ENCODE data around the gene FGF19.

FGF19 gene

DNA sequence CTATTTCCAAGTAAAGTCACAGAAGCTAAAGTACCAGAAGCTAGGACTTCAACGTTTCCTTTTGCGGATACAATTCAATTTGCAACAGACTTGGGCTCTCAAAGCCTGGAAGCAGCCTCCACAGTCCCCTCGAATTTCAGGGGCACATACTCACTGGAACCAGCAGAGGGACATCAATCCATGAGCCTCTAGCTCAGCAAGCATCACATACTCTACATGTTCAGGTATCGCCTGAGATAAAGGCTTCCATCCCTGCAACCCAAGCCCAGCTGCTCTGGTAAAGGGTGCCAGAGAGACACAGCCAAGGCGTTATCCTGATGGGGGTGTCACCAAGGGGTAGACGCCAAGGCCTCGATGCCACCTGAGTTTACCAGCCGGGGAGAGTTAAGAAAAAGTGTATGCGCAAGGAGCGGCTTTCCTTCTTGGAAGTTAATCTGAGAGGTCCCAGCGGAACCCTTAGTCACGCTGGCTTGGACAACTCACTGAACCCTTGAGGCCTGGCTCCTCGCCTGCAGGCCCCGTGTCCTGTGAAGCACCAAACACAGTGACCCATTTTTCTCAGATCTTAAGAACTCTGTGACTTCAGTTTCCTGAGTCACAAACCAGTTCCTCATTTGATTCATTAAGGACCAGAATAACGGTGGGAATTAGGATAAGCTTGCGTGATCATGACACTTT, 41.7 kb downstream of the FGF19 start:
- H4K20me1 ChIP-seq (ENCODE audit: insufficient read depth) = no peaks in the 10 kb centered on the region
- TF ChIP-seq, protein P1, sequence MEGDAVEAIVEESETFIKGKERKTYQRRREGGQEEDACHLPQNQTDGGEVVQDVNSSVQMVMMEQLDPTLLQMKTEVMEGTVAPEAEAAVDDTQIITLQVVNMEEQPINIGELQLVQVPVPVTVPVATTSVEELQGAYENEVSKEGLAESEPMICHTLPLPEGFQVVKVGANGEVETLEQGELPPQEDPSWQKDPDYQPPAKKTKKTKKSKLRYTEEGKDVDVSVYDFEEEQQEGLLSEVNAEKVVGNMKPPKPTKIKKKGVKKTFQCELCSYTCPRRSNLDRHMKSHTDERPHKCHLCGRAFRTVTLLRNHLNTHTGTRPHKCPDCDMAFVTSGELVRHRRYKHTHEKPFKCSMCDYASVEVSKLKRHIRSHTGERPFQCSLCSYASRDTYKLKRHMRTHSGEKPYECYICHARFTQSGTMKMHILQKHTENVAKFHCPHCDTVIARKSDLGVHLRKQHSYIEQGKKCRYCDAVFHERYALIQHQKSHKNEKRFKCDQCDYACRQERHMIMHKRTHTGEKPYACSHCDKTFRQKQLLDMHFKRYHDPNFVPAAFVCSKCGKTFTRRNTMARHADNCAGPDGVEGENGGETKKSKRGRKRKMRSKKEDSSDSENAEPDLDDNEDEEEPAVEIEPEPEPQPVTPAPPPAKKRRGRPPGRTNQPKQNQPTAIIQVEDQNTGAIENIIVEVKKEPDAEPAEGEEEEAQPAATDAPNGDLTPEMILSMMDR (conservative IDR thresholded peaks at IDR 0.05; ENCODE audit: low read depth, low read length) = no peak

GRCh38 chr11:69661413-69661715, 42.5 kb downstream of the FGF19 start:
- Histone ChIP-seq H4K20me1 (ENCODE audit: insufficient read depth) (no peaks in the 10 kb centered on the region), H3K36me3 (ENCODE audit: insufficient read depth) (no peaks in the 10 kb centered on the region), H2AFZ (ENCODE audit: low read depth) (no peak overlapping the region), H3K27me3 (ENCODE audit: insufficient read depth, low read depth) (peaks cover 3% of the 10 kb centered on the region; the same call in 1 of the 2 replicates), H3K27ac (no peak overlapping the region), H3K4me2 (no peak overlapping the region), H3K79me2 (ENCODE audit: insufficient read depth, low read depth) (no peaks in the 10 kb centered on the region), H3K4me1 (ENCODE audit: low read depth, poor library complexity, severe bottlenecking) (no peaks in the 10 kb centered on the region), H3K9ac (no peak overlapping the region), H3K4me3 (IDR thresholded peaks at IDR 0.05; ENCODE audit: insufficient read depth, low read depth, low read length) (no peak overlapping the region)
- TF ChIP-seq, protein P1 (conservative IDR thresholded peaks at IDR 0.05; ENCODE audit: low read depth, low read length) = no peak

More for the DNA sequence above, 41.7 kb downstream of the FGF19 start:
- Histone ChIP-seq H3K27ac (no peak overlapping the region), H2AFZ (ENCODE audit: low read depth) (no peak overlapping the region), H3K36me3 (ENCODE audit: insufficient read depth) (no peaks in the 10 kb centered on the region), H3K4me3 (IDR thresholded peaks at IDR 0.05; ENCODE audit: insufficient read depth, low read depth, low read length) (no peak overlapping the region), H3K4me1 (ENCODE audit: low read depth, poor library complexity, severe bottlenecking) (no peaks in the 10 kb centered on the region), H3K79me2 (ENCODE audit: insufficient read depth, low read depth) (no peaks in the 10 kb centered on the region), H3K4me2 (no peak overlapping the region), H3K27me3 (ENCODE audit: insufficient read depth, low read depth) (peaks cover 3% of the 10 kb centered on the region; the same call in 1 of the 2 replicates), H3K9ac (no peak overlapping the region)

- Histone ChIP-seq H3K79me2 (ENCODE audit: insufficient read depth, low read depth) (no peaks in the 10 kb centered on the region), H3K36me3 (ENCODE audit: insufficient read depth) (no peaks in the 10 kb centered on the region), H3K27ac (no peak overlapping the region), H3K4me1 (ENCODE audit: low read depth, poor library complexity, severe bottlenecking) (no peaks in the 10 kb centered on the region), H3K27me3 (ENCODE audit: insufficient read depth, low read depth) (peaks cover 3% of the 10 kb centered on the region; the same call in 1 of the 2 replicates), H3K9ac (no peak overlapping the region), H3K4me3 (IDR thresholded peaks at IDR 0.05; ENCODE audit: insufficient read depth, low read depth, low read length) (no peak overlapping the region), H4K20me1 (ENCODE audit: insufficient read depth) (no peaks in the 10 kb centered on the region), H3K4me2 (no peak overlapping the region), H2AFZ (ENCODE audit: low read depth) (no peak overlapping the region)
- TF ChIP-seq, protein P1 (conservative IDR thresholded peaks at IDR 0.05; ENCODE audit: low read depth, low read length) = no peak
Measured at GRCh38 chr11:69660001-69660500, 43.8 kb downstream of the FGF19 start.

GRCh38 chr11:69659591-69659990, 44.2 kb downstream of the FGF19 start:
- Histone ChIP-seq H3K79me2 (ENCODE audit: insufficient read depth, low read depth) (no peaks in the 10 kb centered on the region), H3K4me2 (no peak overlapping the region), H3K4me3 (IDR thresholded peaks at IDR 0.05; ENCODE audit: insufficient read depth, low read depth, low read length) (no peak overlapping the region), H4K20me1 (ENCODE audit: insufficient read depth) (no peaks in the 10 kb centered on the region), H3K9ac (no peak overlapping the region), H3K36me3 (ENCODE audit: insufficient read depth) (no peaks in the 10 kb centered on the region), H3K27me3 (ENCODE audit: insufficient read depth, low read depth) (peaks cover 3% of the 10 kb centered on the region; the same call in 1 of the 2 replicates), H3K27ac (no peak overlapping the region), H3K4me1 (ENCODE audit: low read depth, poor library complexity, severe bottlenecking) (no peaks in the 10 kb centered on the region), H2AFZ (ENCODE audit: low read depth) (no peak overlapping the region)
- TF ChIP-seq, protein P1 (conservative IDR thresholded peaks at IDR 0.05; ENCODE audit: low read depth, low read length) = no peak

Measured in KMS-11 (cell line).